Measurements from ENCODE around the gene DEFB132. TPM values are rescaled to one million over a fixed set of nuclear protein-coding genes. Genes with fewer than 3 reads are reported as not detected.

The DEFB132 gene
- total RNA-seq, 4 donors from 2014 or later: 1.5 to 9.2 (median 2.0) TPM

GRCh38 chr20:273884-274283, 16.4 kb downstream of the DEFB132 start:
- ATAC-seq (ENCODE audit: low FRiP score): no peak
- TF ChIP-seq CTCF (IDR thresholded peaks at IDR 0.05): no peak
- DNase-seq (ENCODE audit: low spot score): no peak

GRCh38 chr20:275791-276190, 18.3 kb downstream of the DEFB132 start:
- TF ChIP-seq CTCF (IDR thresholded peaks at IDR 0.05): no peak
- ATAC-seq (ENCODE audit: low FRiP score): no peak
- no peak for DNase-seq (ENCODE audit: low spot score)

GRCh38 chr20:276620-277495, 19.3 kb downstream of the DEFB132 start:
- no peak for DNase-seq (ENCODE audit: low spot score)
- no peak for TF ChIP-seq CTCF (IDR thresholded peaks at IDR 0.05)
- ATAC-seq (ENCODE audit: low FRiP score): no peak

GRCh38 chr20:277496-277781, 19.9 kb downstream of the DEFB132 start:
- ATAC-seq (ENCODE audit: low FRiP score) (no peak), DNase-seq (ENCODE audit: low spot score) (no peak)
- no peak for TF ChIP-seq CTCF (IDR thresholded peaks at IDR 0.05)

GRCh38 chr20:278181-278580, 20.7 kb downstream of the DEFB132 start:
- no peak for ATAC-seq (ENCODE audit: low FRiP score)

GRCh38 chr20:278607-279571, 21.4 kb downstream of the DEFB132 start:
- DNase-seq (ENCODE audit: low spot score) (no peak), ATAC-seq (ENCODE audit: low FRiP score) (no peak)
- no peak for TF ChIP-seq CTCF (IDR thresholded peaks at IDR 0.05)

More at GRCh38 chr20:278181-278580, 20.7 kb downstream of the DEFB132 start:
- no peak for DNase-seq (ENCODE audit: low spot score)
- TF ChIP-seq CTCF (IDR thresholded peaks at IDR 0.05): no peak
